GM06990 (cell line): ENCODE results near the gene MAML2.

Source experiments
- DNase-seq: peaks from one replicate; pipeline ENCODE4 v3.0.0-alpha.2; 2011; ENCODE audit not compliant: insufficient read length; ENCODE audit errors: extremely low read depth
- H3K27me3 ChIP-seq: replicated peaks from 2 replicates; pipeline ENCODE4 v1.6.0; 2011; ENCODE audit warnings: low read length; ENCODE audit not compliant: control insufficient read depth, insufficient read depth
- H3K36me3 ChIP-seq: 2 replicates; pipeline ENCODE4 v1.5.1; 2011; ENCODE audit warnings: low read length; ENCODE audit not compliant: control insufficient read depth, insufficient read depth
- H3K4me3 ChIP-seq: replicated peaks from 2 replicates; pipeline ENCODE4 v1.5.1; 2011; ENCODE audit warnings: low read depth, mild to moderate bottlenecking, control low read depth, low read length
- TF ChIP-seq, protein P1 (sequence below): IDR thresholded peaks from 2 replicates; pipeline ENCODE4 v1.5.1; 2011; ENCODE audit warnings: low read length, control low read depth, mild to moderate bottlenecking, inconsistent platforms; ENCODE audit not compliant: insufficient read depth, poor library complexity, severe bottlenecking

Gene MAML2

GRCh38 chr11:96092511-96092910 lies 250.5 kb downstream of the MAML2 start:
- Histone ChIP-seq H3K27me3 (no peaks in the 10 kb centered on the region), H3K36me3 (no peaks in the 10 kb centered on the region), H3K4me3 (no peak overlapping the region)
- TF ChIP-seq, protein P1, sequence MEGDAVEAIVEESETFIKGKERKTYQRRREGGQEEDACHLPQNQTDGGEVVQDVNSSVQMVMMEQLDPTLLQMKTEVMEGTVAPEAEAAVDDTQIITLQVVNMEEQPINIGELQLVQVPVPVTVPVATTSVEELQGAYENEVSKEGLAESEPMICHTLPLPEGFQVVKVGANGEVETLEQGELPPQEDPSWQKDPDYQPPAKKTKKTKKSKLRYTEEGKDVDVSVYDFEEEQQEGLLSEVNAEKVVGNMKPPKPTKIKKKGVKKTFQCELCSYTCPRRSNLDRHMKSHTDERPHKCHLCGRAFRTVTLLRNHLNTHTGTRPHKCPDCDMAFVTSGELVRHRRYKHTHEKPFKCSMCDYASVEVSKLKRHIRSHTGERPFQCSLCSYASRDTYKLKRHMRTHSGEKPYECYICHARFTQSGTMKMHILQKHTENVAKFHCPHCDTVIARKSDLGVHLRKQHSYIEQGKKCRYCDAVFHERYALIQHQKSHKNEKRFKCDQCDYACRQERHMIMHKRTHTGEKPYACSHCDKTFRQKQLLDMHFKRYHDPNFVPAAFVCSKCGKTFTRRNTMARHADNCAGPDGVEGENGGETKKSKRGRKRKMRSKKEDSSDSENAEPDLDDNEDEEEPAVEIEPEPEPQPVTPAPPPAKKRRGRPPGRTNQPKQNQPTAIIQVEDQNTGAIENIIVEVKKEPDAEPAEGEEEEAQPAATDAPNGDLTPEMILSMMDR: no peak
- no peak for DNase-seq

GRCh38 chr11:96091476-96091875 lies 251.5 kb downstream of the MAML2 start:
- no peaks in the 10 kb centered on the region for H3K27me3 ChIP-seq
- no peaks in the 10 kb centered on the region for H3K36me3 ChIP-seq
- no peak overlapping the region for H3K4me3 ChIP-seq
- DNase-seq: no peak
- TF ChIP-seq, protein P1: peak; percentile 46

DNA sequence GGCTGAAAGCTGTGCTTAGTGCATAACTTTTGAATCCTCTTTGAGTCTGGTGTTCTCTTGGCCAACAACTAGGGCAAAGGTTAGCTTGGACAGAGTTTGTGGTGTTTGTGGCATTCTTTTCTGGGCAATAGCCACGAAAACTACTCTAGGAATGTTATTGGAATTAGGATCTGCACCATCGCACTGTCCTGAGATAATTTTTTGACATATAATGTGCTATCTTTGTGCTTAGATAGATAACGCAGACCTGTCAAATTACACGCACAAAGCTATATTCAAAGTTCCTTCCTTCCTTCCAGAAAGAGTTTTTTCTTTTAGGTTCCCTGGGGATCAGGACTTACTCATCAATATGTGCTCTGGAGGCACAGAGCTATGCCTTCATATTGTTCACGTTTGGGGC lies 252.3 kb downstream of the MAML2 start:
- Histone ChIP-seq H3K4me3 (no peak overlapping the region), H3K36me3 (no peaks in the 10 kb centered on the region), H3K27me3 (no peaks in the 10 kb centered on the region)
- DNase-seq: no peak
- TF ChIP-seq, protein P1: no peak

DNA sequence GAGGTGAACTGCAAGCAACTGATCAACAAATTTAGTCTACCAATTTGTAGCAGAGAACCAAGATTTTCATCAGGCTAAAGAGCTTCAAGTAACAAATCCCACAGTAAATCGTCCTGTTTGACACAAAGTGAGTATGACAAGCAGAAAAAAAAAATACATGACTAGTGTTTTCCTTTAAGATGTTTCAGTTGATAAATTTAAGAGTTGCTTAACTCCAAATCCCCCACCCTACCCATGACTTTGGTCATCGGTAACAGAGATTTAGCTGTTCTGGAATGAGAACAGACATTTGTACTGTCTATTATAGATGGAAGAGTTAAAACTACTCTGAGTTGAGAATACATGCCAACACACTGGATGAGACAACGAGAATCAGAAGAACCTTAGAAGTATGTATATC lies 254.1 kb downstream of the MAML2 start:
- no peak for DNase-seq
- TF ChIP-seq, protein P1: no peak
- Histone ChIP-seq H3K27me3 (no peaks in the 10 kb centered on the region), H3K36me3 (no peaks in the 10 kb centered on the region), H3K4me3 (no peak overlapping the region)

DNA sequence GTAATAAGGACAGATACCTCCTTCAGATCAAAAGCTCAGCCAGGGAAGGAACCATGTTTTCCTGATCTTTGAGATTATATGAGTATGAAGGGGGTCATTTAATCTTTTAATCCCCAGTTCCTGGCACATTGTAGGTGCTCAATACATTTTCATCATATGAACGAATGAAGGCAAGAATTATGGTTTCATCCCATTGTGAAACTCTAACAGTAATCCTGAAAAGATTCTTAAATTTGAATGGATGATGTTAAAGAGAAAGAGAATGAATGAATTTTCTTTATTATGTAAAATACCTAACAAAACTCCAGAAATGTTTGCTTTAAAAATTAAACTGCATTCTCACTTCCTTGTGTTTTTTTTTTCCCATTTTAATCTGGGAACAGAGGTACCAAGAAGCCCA lies 256.9 kb downstream of the MAML2 start:
- no peak overlapping the region for H3K4me3 ChIP-seq
- H3K27me3 ChIP-seq: no peaks in the 10 kb centered on the region
- H3K36me3 ChIP-seq: no peaks in the 10 kb centered on the region
- TF ChIP-seq, protein P1: no peak
- DNase-seq: no peak

DNA sequence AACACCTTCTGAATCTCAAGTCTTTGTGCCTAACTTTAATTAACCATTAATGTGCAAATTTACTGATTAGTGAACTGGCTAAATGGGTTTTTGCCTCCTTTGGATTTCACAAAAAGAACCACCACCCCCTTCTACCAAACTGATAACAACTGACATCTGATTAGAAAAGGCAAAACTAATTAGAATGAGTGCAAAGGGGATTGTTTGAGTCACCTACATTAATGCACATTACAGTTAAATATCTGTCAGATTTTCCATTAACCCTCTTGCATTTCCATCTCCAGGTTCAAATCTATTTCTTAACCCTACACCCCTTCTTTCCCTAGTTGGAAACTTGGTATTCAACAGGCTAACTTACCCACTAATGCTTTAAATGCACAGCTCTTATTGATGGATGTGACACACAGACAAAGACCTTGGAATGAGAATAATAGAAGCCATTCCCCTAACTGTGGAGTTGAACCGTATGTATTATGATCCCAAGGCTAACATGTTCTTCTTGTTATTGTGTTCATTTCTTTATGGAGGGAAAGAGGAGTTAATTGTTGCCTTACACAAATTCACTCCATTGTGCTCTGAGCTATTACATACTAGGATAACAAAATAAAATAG lies 257.6 kb downstream of the MAML2 start:
- no peaks in the 10 kb centered on the region for H3K27me3 ChIP-seq
- no peaks in the 10 kb centered on the region for H3K36me3 ChIP-seq
- no peak overlapping the region for H3K4me3 ChIP-seq
- DNase-seq: no peak
- TF ChIP-seq, protein P1: no peak
